Measurements from ENCODE around the gene OLFML2A. TPM values are rescaled to one million over a fixed set of nuclear protein-coding genes. Genes with fewer than 3 reads are reported as not detected.
"Not testable (repeated sequence)": the region's sequence is repeated elsewhere in the genome, so short reads cannot be mapped to it uniquely, and the experiment has no call there.

The OLFML2A gene
- total RNA-seq, 2 donors from 2014 or later, result 7.8 to 9.1 TPM

DNA sequence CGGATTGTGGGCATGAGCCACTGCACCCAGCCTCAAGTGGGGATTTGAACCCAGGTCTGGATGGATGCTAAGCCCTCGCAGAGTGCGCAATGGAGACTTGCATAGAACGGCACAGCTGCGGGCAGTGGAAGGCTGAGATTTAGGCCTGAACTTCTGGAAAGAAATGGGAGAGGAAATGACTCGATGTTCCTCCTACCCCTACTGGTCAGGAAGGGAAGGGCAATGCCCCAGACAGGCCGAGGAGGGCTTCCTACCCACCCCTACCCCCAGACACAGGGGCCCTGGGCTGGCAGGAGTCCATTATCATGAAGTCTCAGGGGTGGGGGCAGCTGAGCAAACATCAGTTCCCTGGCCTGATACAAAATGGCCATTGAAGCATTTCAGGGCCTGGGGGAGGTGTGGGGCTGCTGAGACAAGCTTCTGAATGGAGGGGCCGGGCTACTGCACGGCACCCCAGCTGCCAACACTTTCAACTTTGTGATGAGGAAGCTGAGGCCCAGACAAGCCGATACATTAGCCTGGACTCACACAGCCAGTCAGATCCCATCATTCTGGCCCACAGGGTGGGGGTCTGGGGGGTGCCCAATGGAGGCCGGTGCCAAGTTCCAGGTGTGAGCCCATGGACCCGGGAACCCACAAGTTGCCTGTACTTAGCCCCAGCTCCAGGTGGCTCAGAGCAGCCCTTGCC lies 62.8 kb downstream of the OLFML2A start:
- DNase-seq (ENCODE audit: low spot score), result no peak
- intact Hi-C loops (cut with DNase I), result loop anchor here in 1 of 2 donors (5.0 kb wide), 1 partner anchor 57 kb away; no protein-coding TSS in a partner anchor

DNA sequence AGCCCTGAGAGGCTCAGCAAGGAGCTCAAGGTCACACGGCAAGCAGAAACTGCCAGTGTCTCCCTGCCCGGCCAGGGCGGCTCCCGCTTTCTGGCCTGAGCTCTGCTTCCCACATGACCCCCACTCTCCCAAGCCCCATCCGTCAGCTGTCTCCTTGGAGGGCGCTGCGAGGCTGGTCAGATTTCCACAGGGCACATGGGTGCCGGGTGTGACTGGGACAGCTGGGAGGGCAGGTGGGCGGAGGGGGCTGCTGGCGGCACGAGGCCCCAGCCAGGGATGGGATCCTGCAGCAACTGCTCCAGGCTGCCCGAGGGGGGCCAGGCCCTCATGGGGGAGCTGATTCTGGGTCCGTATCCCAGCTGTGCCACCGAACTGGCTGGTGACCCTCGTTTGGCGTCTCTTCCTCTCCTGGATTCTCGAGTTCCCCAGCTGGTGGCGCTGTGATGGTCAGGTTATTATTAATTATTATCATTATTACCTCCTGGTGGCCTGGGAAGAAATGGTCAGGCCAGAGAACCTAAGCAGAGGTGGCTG lies 63.4 kb downstream of the OLFML2A start:
- DNase-seq (ENCODE audit: low spot score), result no peak
- intact Hi-C loops (cut with DNase I), result loop anchor here in 1 of 2 donors (5.0 kb wide), 1 partner anchor 58 kb away; no protein-coding TSS in a partner anchor

DNA sequence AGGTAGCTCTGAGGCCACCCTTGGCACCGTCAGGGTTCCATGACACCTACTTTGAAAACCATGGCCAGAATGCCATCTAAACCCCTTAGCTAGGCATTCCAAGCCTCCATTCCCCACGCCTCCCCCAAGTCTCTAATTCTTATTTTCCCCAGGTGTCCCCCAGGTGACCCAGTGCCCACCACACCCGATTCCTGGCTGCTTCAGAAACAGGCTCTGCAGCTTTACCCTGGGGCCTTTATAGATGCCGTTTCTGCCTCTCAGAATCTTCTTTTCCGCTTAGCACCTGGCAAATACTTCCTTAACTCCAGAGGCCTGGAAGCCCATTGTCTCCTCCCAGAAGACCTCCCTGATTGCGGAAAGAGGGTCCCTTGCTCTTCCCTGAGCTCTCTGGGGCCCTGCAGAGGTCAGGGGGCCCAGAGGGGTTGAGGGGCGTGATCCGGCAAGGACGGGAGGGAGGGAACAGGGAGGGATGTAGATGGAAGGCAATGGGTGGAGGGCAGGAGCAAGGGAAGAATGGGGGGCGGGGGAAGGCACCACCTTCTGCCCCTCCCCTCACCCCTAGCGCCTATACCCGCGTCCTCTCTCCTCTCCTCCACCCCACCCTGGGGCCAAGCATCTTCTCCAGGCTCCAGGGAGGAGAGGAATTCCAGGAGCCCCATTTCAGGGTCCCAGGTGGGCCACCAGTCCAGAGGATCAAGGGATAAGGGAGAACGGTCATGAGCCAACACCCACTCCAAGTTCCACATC lies 64.3 kb downstream of the OLFML2A start:
- intact Hi-C loops (cut with DNase I), result loop anchor here in 1 of 2 donors (5.0 kb wide), 1 partner anchor 59 kb away; no protein-coding TSS in a partner anchor
- DNase-seq (ENCODE audit: low spot score), result no peak

DNA sequence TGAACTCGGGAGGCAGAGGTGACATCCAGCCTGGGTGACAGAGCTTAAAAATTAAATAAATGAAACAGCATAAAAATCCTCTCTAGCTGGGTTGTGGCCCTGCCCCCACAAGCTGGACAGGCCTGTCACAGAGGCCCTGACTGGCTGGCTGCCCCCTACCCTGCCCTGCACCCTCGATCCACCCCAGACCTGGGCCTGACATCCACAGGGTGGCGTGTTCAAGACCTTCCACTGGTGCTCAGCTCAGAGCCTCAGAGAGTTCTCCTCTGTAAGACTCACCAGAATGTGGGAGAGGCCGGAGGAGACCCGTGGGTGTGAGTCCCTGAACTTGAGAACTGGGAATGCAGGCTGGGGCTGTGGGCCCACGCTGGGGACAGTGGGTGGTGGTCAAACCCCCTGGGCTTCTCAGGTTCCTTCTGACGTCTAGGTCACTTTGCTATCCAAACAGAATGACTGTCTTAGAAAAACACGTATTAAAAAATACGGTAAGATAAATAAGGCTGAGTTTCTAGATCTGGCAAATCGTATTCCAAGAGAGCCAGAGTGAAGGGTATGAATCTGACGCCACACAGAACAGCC lies 66.6 kb downstream of the OLFML2A start:
- intact Hi-C loops (cut with DNase I), result loop anchor here in 1 of 2 donors (5.0 kb wide), 1 partner anchor 61 kb away; no protein-coding TSS in a partner anchor
- no peak for DNase-seq (ENCODE audit: low spot score)

DNA sequence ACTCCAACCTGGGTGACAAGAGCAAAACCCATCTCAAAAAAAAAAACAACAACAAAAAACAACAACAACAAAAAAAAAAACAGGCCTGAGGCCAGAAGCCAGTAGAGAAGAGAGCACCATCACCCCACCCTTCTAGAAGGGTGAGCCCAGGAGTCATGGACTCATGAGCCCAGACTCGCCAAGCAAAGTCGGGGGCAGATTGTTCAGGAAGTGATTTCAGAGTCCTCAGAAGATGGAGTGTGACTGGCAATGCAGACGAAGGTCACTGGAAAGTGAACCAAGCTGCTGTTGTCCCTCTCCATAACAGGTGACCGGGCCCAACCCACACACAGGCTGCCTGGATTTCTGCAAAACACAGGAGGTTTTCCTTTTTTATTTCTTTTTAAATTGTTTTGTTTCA lies 67.4 kb downstream of the OLFML2A start:
- DNase-seq (ENCODE audit: low spot score), result no peak
- intact Hi-C loops (cut with DNase I), result loop anchor here in 1 of 2 donors (5.0 kb wide), 1 partner anchor 62 kb away; no protein-coding TSS in a partner anchor

DNA sequence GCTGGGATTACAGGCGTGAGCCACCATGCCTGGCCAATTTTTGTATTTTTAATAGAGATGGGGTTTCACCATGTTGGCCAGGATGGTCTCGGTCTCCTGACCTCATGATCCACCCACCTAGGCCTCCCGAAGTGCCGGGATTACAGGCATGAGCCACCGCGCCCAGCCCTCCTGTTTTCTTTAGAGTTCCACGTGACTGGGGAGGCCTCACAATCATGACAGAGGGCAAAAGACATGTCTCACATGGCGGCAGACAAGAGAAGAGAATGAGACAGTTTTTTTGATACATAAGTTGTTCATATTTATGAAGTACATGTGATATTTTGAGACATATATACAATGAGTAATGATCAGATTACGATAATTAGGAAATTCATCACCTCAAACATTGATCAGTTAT lies 69.5 kb downstream of the OLFML2A start:
- intact Hi-C loops (cut with DNase I), result not testable (repeated sequence)

GRCh38 chr9:124846969-124847368 lies 70.0 kb downstream of the OLFML2A start:
- DNase-seq (ENCODE audit: low spot score), result no peak
- intact Hi-C loops (cut with DNase I), result no loop called here

More for the DNA sequence above, 69.5 kb downstream of the OLFML2A start:
- not testable (repeated sequence) for DNase-seq (ENCODE audit: low spot score)

GRCh38 chr9:124849801-124850200 lies 72.9 kb downstream of the OLFML2A start:
- intact Hi-C loops (cut with DNase I), result loop anchor here (10.0 kb wide), 2 partner anchors 515 to 525 kb away; no protein-coding TSS in a partner anchor
- DNase-seq (ENCODE audit: low spot score), result no peak

DNA sequence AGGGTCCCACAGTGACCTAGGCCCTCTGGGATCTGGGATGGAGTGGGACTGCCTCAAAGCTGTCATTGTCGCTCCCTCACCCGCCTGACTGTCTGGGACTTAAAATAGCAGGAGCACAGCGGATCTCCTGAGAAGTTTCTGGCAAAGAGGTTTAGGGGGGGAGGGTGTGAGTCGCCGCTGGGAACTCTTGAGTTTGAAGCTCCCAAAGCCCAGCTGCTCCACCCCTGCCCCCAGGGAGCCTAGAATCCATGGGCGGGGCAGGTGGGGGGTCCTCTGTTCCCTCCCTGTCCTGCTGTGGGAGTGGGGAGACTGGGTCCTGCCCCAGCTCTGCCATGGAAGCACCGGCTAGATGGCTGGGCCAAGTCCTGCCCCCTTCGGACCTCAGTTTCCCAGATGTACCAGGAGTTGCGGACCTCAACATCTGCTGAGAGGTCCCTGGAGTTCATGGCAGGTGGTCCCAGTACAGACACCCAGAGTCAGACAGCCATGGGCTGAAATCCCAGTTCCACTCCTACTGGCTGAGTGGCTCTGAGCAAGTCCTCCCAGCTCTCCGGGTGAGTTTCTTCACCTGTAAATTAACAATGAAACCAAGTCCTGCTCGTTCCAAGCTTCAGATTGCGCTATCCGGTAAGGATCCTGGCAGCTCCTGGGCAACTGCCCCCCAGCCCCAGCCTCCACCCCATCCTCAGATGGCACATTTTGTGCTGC lies 75.3 kb downstream of the OLFML2A start:
- intact Hi-C loops (cut with DNase I), result loop anchor here (2.0 to 10.0 kb wide), 4 partner anchors 75 to 523 kb away; partner anchors contain the start of gene OLFML2A (in 1 of the 2)
- DNase-seq (ENCODE audit: low spot score), result no peak

- intact Hi-C loops (cut with DNase I), result loop anchor here (2.0 to 10.0 kb wide), 4 partner anchors 76 to 522 kb away; partner anchors contain the start of gene OLFML2A (in 1 of the 2)
- DNase-seq (ENCODE audit: low spot score), result peak; percentile 91
Measured at GRCh38 chr9:124852829-124853531, 76.0 kb downstream of the OLFML2A start, which contains the start of gene WDR38. TSS of gene WDR38 (plus strand) at chr9:124853460. CDS start at chr9:124853532, 72 bp downstream.

DNA sequence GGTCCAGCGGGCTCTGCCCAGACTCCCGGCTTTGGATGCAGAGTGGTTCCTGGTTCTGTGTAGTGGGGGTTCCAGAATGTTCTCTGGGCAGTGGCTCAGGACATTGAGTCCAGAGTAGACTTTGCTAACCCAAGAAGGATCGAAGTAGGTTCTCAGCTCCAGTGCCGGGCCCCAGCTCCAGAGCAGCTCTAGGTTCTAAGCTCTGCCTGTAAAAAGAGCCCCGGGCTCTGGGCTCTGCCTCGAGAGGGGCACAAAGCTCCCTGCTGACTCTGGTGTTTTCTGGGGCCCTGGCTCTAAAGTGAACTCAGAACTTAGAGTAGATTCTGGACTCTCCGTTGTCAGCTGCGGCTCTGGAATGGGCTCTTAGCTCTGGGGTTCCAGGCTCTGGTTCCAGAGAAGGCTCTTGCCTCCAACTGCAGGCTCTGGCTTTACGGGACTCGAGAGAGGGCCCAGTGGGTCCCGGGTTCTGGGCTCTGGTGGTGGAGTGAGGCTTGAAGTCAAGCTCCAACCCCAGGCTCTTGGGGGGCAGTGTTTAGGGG lies 76.7 kb downstream of the OLFML2A start:
- DNase-seq (ENCODE audit: low spot score), result no peak
- intact Hi-C loops (cut with DNase I), result loop anchor here (2.0 to 10.0 kb wide), 4 partner anchors 77 to 521 kb away; partner anchors contain the start of gene OLFML2A (in 1 of the 2)

DNA sequence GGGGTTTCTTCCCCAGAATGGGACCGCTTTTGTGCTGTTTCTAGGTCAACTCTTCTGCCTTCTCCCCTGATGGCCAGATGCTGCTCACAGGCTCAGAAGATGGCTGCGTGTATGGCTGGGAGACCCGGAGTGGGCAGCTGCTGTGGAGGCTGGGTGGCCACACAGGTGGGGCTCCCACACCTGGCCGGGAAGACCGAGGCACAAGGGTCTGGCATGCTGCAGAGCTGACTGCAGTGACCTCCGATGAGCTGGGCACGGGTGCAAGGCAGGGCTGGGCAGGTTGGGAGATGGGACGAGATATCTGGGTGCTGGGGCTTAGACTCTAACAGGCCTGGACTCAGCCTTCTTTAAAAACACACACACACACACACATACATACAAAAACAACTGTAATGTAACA lies 77.2 kb downstream of the OLFML2A start:
- no peak for DNase-seq (ENCODE audit: low spot score)
- intact Hi-C loops (cut with DNase I), result loop anchor here (10.0 kb wide), 2 partner anchors 511 to 521 kb away; no protein-coding TSS in a partner anchor

DNA sequence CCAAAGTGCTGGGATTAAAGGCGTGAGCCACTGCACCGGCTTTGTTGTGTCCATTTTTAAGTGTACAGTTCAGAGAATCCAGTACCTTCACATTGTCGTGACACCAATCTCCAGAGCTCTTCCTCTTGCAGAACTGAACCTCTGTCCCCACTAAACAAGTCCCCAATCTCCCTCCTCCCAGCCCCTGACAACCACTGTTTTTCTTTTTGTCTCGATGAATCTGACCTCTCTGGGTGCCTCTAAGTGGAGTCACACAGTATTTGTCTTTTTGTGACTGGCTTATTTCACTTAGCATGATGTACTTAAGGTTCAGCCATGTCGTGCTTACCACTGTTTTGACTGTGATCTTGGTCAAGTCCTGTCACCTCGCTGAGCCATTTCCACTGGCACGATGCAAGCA lies 77.9 kb downstream of the OLFML2A start:
- DNase-seq (ENCODE audit: low spot score), result no peak
- intact Hi-C loops (cut with DNase I), result loop anchor here (10.0 kb wide), 2 partner anchors 510 to 520 kb away; no protein-coding TSS in a partner anchor

GRCh38 chr9:124855566-124855943 lies 78.6 kb downstream of the OLFML2A start:
- DNase-seq (ENCODE audit: low spot score), result no peak

DNA sequence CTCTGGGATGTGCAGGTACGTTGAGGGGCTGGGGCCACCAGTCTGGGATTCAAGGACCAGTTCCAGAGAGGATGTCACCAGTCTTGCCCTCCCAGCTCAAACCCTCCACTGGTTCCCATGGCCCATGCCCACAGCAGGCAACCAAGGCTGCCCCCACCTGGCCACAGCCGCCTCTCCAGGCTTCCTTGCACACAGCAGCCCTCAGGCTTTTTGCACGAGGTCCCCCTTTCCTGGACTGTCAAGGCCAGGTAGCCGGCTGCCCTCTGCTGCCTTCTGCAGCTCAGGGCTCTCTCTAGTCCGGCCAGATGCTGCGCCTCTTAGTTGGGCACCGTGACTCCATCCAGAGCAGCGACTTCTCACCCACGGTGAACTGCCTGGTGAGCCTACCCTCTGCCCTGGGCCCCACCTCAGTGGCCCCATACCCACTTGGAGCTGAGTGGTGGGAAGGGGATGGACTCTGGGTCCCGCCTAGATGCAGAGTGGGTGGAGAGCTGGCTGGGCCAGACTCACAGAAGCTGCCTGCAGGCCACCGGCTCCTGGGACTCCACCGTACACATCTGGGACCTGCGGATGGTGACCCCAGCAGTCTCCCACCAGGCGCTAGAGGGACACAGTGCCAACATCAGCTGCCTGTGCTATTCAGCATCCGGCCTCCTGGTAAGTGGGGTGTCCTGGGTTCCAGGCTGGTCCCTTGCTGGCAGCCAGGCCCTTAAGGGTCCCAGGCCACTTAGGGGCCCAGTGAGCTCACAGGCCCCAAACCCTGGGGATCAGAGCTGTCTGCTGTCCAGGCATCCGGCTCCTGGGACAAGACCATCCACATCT lies 79.2 kb downstream of the OLFML2A start:
- intact Hi-C loops (cut with DNase I), result loop anchor here (10.0 kb wide), 2 partner anchors 509 to 519 kb away; no protein-coding TSS in a partner anchor
- no peak for DNase-seq (ENCODE audit: low spot score)

More at GRCh38 chr9:124855566-124855943, 78.6 kb downstream of the OLFML2A start:
- intact Hi-C loops (cut with DNase I), result loop anchor here (10.0 kb wide), 2 partner anchors 509 to 519 kb away; no protein-coding TSS in a partner anchor

GRCh38 chr9:124857533-124858162 lies 80.7 kb downstream of the OLFML2A start:
- intact Hi-C loops (cut with DNase I), result loop anchor here (10.0 kb wide), 2 partner anchors 507 to 517 kb away; no protein-coding TSS in a partner anchor
- no peak for DNase-seq (ENCODE audit: low spot score)

All from posterior vena cava (tissue), 2 donors.